OCI-LY7 (cell line): ENCODE measurements around the gene BBOX1. TPM values are rescaled to one million over a fixed set of nuclear protein-coding genes. Genes with fewer than 3 reads are reported as not detected.

ENCODE experiments used
- BruUV-seq: library from RNA; stranded (reverse); fragments of 400-500 nt; replicated peaks from 2 replicates; lab custom pipeline; 2021; lab: Mats Ljungman, UMichigan
- CTCF ChIA-PET: fragments of 300-600 bp; sonication (Branson Sonifier 250); formaldehyde crosslinking; loops from one replicate; lab custom pipeline; 2022; ENCODE audit warnings: antibody characterized with exemption; ENCODE audit not compliant: unreplicated experiment; lab: Charles Lee
- POLR2A ChIA-PET: fragments of 300-600 bp; sonication (Branson Sonifier 250); formaldehyde crosslinking; loops from one replicate; lab custom pipeline; 2022; ENCODE audit warnings: antibody characterized with exemption; lab: Charles Lee
- DNase-seq: peaks from one replicate; pipeline ENCODE4 v3.0.0-alpha.2; 2015; ENCODE audit warnings: low spot score
- H2AFZ ChIP-seq: fragments of 200-600 bp; sonication (generic), shearing (Covaris generic); 2 replicates; pipeline ENCODE4 v1.6.1; 2014; ENCODE audit warnings: mild to moderate bottlenecking, antibody characterized with exemption, low read length, moderate library complexity
- H3K27ac ChIP-seq: fragments of 200-600 bp; sonication (generic); 2 replicates; pipeline ENCODE4 v1.5.1; 2014; ENCODE audit warnings: mixed run types, low read depth, mild to moderate bottlenecking, moderate library complexity, low read length, inconsistent platforms; ENCODE audit not compliant: poor library complexity, severe bottlenecking
- H3K36me3 ChIP-seq: fragments of 200-600 bp; sonication (generic); 2 replicates; pipeline ENCODE4 v1.6.1; 2014; ENCODE audit warnings: mild to moderate bottlenecking, antibody characterized with exemption, low read length, moderate library complexity, mixed read lengths; ENCODE audit not compliant: insufficient read depth
- H3K4me1 ChIP-seq: fragments of 200-600 bp; sonication (generic); 2 replicates; pipeline ENCODE4 v1.5.1; 2014; ENCODE audit warnings: mild to moderate bottlenecking, low read length; ENCODE audit not compliant: insufficient read depth, poor library complexity, severe bottlenecking
- H3K4me2 ChIP-seq: fragments of 200-600 bp; sonication (generic); 2 replicates; pipeline ENCODE4 v1.6.1; 2014; ENCODE audit warnings: mild to moderate bottlenecking, low read length
- H3K4me3 ChIP-seq: fragments of 200-600 bp; sonication (generic); 2 replicates; pipeline ENCODE4 v1.5.1; 2014; ENCODE audit warnings: mild to moderate bottlenecking, low read depth, low read length; ENCODE audit not compliant: poor library complexity, severe bottlenecking
- H3K79me2 ChIP-seq: fragments of 200-600 bp; sonication (generic); 2 replicates; pipeline ENCODE4 v1.6.1; 2016; ENCODE audit warnings: low read depth, mild to moderate bottlenecking, low read length, moderate library complexity, mixed read lengths; ENCODE audit not compliant: insufficient read depth
- H3K9me2 ChIP-seq: fragments of 200-600 bp; sonication (generic); 2 replicates; pipeline ENCODE4 v1.6.1; 2016; ENCODE audit warnings: mild to moderate bottlenecking, low read length, mixed read lengths; ENCODE audit not compliant: insufficient read depth
- H3K9me3 ChIP-seq: fragments of 200-600 bp; sonication (generic); 2 replicates; pipeline ENCODE4 v1.6.1; 2014; ENCODE audit warnings: mild to moderate bottlenecking, mixed run types, low read length, mixed read lengths
- H4K20me1 ChIP-seq: fragments of 200-600 bp; sonication (generic); 2 replicates; pipeline ENCODE4 v1.6.1; 2014; ENCODE audit warnings: mild to moderate bottlenecking, antibody characterized with exemption, low read length, moderate library complexity, mixed read lengths; ENCODE audit not compliant: insufficient read depth
- EZH2phosphoT487 ChIP-seq: fragments of 200-600 bp; sonication (generic); IDR thresholded peaks from 2 replicates; pipeline ENCODE4 v1.6.1; 2018; ENCODE audit warnings: low read depth, borderline replicate concordance, mild to moderate bottlenecking, mixed run types, antibody characterized with exemption, low read length, moderate library complexity, mixed read lengths
- intact Hi-C: fragments of 100-400 bp; cut with micrococcal nuclease; formaldehyde crosslinking; loops from one replicate; pipeline ENCODE4 v1.10.0; 2022; ENCODE audit not compliant: unreplicated experiment
- total RNA-seq, 2 experiments: library from RNA; depleted of rRNA in 1 of 2; stranded (reverse); fragments of >200 nt in 1 of 2; shearing (Covaris generic) in 1 of 2; gene quantifications; 2 replicates each; pipeline ENCODE4 v1.2.3, GENCODE V29; 2014 to 2022
- TF ChIP-seq, protein P1 (sequence below): fragments of 200-600 bp; sonication (generic); conservative IDR thresholded peaks from 2 replicates; pipeline ENCODE4 v1.5.1; 2014; ENCODE audit warnings: mild to moderate bottlenecking, antibody characterized with exemption, low read length, moderate library complexity, mixed read lengths

Gene BBOX1
- total RNA-seq, 2 experiments from 2014 or later = not detected

GRCh38 chr11:27094120-27094519 is 53.5 kb downstream of the BBOX1 start:
- no TSS peak for BruUV-seq

GRCh38 chr11:27095059-27095458 is 54.4 kb downstream of the BBOX1 start:
- DNase-seq = no peak
- H3K4me2 ChIP-seq = no peak overlapping the region
- POLR2A ChIA-PET = interaction anchor here (1.5 kb wide), 1 partner anchor 9 kb away, joined by 4 read pairs; no protein-coding TSS in a partner anchor
- no peak overlapping the region for H3K4me3 ChIP-seq
- H3K27ac ChIP-seq = no peak overlapping the region
- intact Hi-C loops = no loop called here
- H3K4me1 ChIP-seq = no peaks in the 10 kb centered on the region
- no peaks in the 10 kb centered on the region for H3K79me2 ChIP-seq
- no TSS peak for BruUV-seq
- no peaks in the 10 kb centered on the region for H3K36me3 ChIP-seq
- CTCF ChIA-PET = no interaction called here
- no peaks in the 10 kb centered on the region for H4K20me1 ChIP-seq
- TF ChIP-seq EZH2phosphoT487 = no peak
- TF ChIP-seq, protein P1, sequence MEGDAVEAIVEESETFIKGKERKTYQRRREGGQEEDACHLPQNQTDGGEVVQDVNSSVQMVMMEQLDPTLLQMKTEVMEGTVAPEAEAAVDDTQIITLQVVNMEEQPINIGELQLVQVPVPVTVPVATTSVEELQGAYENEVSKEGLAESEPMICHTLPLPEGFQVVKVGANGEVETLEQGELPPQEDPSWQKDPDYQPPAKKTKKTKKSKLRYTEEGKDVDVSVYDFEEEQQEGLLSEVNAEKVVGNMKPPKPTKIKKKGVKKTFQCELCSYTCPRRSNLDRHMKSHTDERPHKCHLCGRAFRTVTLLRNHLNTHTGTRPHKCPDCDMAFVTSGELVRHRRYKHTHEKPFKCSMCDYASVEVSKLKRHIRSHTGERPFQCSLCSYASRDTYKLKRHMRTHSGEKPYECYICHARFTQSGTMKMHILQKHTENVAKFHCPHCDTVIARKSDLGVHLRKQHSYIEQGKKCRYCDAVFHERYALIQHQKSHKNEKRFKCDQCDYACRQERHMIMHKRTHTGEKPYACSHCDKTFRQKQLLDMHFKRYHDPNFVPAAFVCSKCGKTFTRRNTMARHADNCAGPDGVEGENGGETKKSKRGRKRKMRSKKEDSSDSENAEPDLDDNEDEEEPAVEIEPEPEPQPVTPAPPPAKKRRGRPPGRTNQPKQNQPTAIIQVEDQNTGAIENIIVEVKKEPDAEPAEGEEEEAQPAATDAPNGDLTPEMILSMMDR = no peak
- H2AFZ ChIP-seq = no peak overlapping the region
- H3K9me2 ChIP-seq = no peaks in the 10 kb centered on the region
- H3K9me3 ChIP-seq = no peaks in the 10 kb centered on the region

More at GRCh38 chr11:27094120-27094519, 53.5 kb downstream of the BBOX1 start:
- no peaks in the 10 kb centered on the region for H4K20me1 ChIP-seq
- no peaks in the 10 kb centered on the region for H3K9me2 ChIP-seq
- H3K27ac ChIP-seq = no peak overlapping the region
- no peak overlapping the region for H3K4me3 ChIP-seq
- H3K4me2 ChIP-seq = no peak overlapping the region
- intact Hi-C loops = no loop called here
- ChIA-PET POLR2A (no interaction called here), CTCF (no interaction called here)
- H3K9me3 ChIP-seq = no peaks in the 10 kb centered on the region
- H3K36me3 ChIP-seq = no peaks in the 10 kb centered on the region
- no peaks in the 10 kb centered on the region for H3K79me2 ChIP-seq
- no peak for TF ChIP-seq EZH2phosphoT487
- TF ChIP-seq, protein P1 = no peak
- H2AFZ ChIP-seq = peak overlapping the region; percentile 6; the same call in 1 of the 2 replicates
- no peaks in the 10 kb centered on the region for H3K4me1 ChIP-seq
- DNase-seq = no peak

DNA sequence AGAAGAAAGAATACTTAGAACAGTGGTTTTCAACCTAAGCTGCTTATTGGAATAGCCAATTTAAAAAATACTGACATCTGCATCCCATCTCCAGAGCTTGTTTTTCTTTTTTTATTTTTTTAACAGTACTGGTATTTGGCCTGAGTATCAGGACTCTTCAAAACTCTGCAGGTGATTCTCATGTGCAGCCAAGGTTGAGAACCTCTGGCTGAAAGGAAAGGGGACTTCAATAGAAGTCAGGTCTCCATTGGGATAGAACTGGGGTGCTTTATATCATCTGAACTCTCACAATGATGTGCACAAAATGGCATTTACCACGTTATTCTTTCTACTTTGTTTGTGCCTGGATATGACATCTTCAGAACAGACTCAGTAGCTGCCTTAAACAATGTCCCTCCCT is 55.3 kb downstream of the BBOX1 start:
- no peak overlapping the region for H3K4me3 ChIP-seq
- H3K4me2 ChIP-seq = no peak overlapping the region
- BruUV-seq = no TSS peak
- H3K27ac ChIP-seq = no peak overlapping the region
- no peaks in the 10 kb centered on the region for H3K9me2 ChIP-seq
- no peak for TF ChIP-seq EZH2phosphoT487
- TF ChIP-seq, protein P1 = no peak
- no peaks in the 10 kb centered on the region for H3K4me1 ChIP-seq
- intact Hi-C loops = no loop called here
- H3K36me3 ChIP-seq = no peaks in the 10 kb centered on the region
- no peaks in the 10 kb centered on the region for H4K20me1 ChIP-seq
- POLR2A ChIA-PET = interaction anchor here (0.5 to 1.5 kb wide), 2 partner anchors 10 to 357 kb away, joined by 4 to 7 read pairs; no protein-coding TSS in a partner anchor
- H2AFZ ChIP-seq = no peak overlapping the region
- no peak for DNase-seq
- no peaks in the 10 kb centered on the region for H3K79me2 ChIP-seq
- H3K9me3 ChIP-seq = no peaks in the 10 kb centered on the region
- CTCF ChIA-PET = no interaction called here
